Fibroblast of peridontal ligament (primary cell): ENCODE measurements around the gene PIH1D2.
A peak's percentile ranks its signal among the peaks of the same experiment; 100 is the strongest.
"Not testable (repeated sequence)": the region's sequence is repeated elsewhere in the genome, so short reads cannot be mapped to it uniquely, and the experiment has no call there.

ENCODE experiments used
- DNase-seq: peaks from one replicate; pipeline ENCODE4 v3.0.0-alpha.2; 2010; ENCODE audit errors: extremely low read depth

Gene PIH1D2

DNA sequence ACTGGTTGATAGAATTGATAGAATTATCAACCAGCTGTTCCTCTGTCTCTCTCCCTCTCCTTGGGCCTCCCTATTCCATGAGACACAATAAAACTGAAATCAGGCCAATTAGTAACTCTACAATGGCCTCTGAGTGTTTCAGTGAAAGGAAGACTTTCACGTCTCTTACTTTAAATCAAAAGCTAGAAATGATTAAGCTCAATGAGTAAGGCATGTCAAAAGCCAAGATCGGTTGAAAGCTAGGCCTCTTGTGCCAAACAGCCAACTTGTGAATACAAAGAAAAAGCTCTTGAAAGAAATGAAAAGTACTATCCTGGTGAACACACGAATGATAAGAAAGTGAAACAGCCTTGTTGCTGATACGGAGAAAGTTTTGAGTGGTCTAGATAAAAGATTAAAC, 16.6 kb downstream of the PIH1D2 start:
- DNase-seq, result no peak

DNA sequence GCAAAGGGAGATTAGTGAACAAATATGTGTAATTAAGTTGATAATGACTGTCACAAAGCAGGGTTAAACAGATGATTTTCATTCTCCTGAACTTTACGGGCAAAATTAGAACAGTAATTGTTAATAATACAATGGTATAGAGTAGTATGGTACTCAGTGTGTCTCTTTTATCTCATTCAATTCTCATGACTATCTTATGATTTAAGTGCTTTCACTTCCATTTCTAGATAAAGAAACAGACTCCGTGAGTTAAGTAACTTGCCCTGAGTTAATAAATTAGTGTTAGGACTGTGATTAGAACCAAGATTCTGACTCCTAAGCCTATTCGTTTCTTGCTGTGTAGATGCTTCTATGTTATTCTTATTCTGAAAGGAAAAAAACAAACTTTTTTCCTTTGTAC, 22.0 kb downstream of the PIH1D2 start:
- no peak for DNase-seq

DNA sequence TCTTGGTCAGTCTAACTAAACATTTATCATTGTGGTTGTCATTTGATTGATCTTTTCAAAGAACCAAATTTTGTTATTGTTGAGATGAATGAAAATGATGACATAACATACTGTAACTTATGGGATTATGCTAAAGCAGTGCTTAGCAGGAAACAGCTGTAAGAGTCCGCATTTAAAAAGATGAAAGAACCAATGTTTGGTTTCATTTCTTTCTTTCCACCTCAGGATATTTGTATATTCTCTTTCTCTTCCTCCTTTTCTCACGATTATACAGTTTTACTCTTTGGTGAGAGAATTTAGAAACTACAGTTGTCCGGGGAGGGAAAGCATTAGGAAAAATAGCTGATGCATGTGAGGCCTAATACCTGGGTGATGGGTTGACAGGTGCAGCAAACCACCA, 23.1 kb downstream of the PIH1D2 start:
- DNase-seq, result no peak

DNA sequence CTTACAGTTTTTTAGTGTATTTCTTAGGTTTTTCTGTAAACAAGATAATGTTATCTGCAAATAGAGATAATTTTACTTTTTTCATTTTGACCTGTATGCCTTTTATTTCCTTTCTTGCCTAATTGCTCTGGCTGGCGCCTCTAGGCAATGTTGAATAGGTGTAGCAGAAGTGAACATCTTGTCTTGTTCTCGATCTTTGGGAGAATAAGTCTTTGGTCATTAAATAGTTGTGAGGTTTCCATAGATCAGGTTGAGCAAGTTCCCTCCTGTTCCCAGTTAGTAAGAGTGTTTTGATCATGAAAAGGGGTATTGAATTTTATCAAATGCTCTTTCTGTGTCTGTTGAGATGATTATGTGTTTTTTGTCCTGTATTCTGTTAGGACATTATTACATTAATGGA, 24.0 kb downstream of the PIH1D2 start:
- DNase-seq, result no peak

DNA sequence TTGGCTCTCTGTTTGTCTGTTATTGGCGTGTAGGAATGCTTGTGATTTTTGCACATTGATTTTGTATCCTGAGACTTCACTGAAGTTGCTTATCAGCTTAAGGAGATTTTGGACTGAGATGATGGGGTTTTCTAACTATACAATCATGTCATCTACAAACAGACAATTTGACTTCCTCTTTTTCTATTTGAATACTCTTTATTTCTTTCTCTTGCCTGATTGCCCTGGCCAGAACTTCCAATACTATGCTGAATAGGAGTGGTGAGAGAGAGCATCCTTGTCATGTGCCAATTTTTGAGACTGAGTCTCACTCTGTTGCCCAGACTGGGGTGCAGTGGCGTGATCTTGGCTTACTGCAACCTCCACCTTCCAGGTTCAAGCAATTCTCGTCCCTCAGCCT, 25.6 kb downstream of the PIH1D2 start:
- DNase-seq, result not testable (repeated sequence)

DNA sequence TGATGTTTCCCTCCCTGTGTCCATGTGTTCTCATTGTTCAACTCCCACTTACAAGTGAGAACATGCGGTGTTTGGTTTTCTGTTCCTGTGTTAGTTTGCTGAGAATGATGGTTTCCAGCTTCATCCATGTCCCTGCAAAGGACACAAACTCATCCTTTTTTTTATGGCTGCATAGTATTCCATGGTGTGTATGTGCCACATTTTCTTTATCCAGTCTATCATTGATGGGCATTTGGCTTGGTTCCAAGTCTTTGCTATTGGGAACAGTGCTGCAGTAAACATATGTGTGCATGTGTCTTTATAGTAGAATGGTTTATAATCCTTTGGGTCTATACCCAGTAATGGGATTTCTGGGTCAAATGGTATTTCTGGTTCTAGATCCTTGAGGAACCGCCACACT, 27.2 kb downstream of the PIH1D2 start:
- not testable (repeated sequence) for DNase-seq

DNA sequence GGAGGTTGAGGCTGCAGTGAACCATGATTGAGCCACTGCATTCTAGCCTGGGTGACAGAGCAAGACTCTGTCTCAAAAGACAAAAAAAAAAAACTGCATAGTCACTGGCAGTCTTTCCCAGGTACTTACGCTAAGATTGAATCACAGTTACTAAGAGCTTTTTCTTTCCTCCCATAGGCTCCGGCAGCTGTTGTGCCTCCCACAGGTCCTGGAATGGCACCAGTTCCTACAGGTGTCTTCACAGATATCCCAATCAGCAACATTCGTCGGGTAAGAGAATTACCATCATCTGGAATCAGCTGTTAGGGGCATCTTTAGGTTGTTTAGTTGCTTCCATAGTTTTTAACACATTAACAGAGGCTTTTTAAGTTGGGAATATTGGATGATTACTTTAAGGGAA, 28.9 kb downstream of the PIH1D2 start:
- DNase-seq, result no peak

DNA sequence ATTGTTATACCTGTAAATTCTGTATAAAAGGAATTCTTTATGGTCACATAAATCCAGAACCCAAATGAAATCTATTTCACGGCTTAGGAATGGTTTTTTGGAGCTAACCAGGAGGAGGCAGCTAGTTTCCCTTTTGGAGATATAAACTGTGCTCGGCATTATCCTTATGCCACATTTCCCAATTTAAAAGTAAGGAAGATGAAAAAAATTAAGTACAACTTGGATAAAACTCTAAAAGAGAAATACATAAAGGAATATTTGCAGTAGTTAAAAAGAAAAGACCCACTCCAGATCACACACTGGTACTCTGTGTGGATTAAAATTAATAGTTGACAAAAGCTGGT, 30.9 kb downstream of the PIH1D2 start:
- no peak for DNase-seq

DNA sequence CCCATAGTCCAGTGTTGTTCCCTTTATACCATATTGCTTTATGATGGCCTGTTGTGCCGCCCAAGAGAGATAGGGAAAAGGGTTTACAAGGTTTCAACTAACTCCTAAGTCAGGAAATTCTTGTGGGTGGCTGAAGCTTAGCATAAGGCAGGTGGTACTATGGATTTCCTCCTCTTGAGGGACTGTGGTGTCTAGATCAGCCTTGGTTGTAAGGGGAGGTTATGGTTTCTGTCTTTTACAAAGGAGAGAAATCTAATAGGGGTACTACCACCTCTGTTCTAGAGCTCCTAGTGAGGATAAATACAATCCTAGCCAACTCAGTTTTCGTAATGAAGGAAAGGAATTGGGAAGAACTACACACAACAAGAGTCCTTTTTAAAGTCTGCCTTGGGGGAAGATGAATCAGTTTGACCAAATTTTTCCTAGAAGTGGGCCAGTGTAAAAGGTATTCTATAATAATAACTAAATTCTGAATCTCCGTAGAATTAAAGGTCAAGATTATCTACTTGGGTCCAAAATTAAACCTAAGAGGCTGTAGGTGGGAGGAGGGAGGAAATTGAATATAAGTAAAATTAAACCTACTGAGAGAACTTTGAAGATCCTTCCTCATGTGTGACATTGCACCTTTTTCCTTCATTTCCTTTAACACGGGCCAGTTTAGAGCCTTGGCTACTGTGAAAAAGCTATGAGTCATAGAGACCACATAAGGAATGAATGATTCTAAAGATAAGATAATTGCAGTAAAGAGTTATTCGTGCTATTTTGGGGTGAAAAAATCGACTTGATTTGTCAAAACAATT, 31.5 kb downstream of the PIH1D2 start:
- peak; percentile 7 for DNase-seq

DNA sequence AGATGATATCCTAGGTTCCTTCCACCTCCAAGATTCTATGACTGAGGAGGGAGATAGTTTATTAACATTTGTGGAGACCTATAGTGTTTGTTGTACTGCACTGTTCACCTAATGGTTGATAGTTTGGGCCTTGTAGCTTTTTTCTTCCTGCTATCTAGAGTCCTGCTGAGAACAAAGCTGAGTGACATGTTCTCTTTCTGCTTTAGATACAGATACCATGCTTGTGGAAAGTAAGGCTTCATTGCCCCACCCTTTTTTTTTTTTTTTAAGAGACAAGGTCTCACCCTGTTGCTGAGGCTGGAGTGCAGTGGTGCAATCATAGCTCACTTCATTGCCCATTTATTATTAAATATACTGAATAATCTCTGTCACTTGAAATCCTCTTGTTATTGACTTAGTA, 36.3 kb downstream of the PIH1D2 start:
- DNase-seq, result no peak

DNA sequence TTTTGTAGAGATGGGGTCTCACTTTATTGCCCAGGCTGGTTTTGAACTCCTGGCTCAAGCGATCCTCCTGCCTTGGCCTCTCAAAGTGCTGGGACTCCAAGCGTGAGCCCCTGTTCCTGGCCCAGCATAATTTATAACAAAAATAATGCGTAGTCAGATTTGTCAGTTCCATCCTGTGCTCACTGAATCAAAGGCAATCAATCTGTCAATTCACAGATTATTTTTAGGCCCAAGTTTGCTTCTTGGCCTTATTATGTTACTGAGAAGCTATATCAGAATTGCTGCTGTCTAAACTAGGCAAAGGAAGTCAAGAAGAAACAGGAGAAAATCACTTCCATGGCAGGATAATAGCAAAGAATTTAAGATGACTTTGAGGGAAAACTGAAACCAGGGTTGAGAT, 39.9 kb downstream of the PIH1D2 start:
- no peak for DNase-seq

DNA sequence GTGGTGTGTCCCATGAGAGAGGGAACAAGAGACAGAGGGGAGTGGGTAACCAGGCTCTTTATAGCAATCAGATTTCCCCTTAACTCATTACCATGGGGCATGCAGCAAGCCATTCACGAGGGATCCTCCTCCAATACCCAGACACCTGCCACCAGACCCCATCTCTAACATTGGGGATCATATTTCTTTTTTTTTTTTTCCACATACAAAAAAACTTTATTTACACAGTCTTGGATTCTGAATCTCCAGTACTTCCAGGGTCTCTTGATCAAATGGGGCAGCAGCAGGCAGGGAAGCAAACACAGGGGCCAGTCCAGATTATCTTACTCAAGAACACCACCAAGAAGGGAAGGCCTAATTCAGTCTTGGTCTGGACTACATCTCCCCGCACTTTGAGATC, 44.4 kb downstream of the PIH1D2 start:
- no peak for DNase-seq

DNA sequence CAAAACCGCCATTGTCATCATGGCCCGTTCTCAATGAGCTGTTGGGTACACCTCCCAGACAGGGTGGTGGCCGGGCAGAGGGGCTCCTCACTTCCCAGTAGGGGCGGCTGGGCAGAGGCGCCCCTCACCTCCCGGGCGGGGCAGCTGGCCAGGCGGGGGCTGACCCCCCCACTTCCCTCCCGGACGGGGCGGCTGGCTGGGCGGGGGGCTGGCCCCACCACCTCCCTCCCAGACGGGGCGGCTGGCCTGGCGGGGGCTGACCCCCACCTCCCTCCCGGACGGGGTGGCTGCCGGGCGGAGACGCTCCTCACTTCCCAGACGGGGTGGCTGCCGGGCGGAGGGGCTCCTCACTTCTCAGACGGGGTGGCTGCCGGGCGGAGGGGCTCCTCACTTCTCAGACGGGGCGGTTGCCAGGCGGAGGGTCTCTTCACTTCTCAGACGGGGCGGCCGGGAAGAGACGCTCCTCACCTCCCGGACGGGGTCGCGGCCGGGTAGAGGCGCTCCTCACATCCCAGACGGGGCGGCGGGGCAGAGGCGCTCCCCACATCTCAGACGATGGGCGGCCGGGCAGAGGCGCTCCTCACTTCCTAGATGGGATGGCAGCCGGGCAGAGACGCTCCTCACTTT, 46.9 kb downstream of the PIH1D2 start:
- DNase-seq, result not testable (repeated sequence)

DNA sequence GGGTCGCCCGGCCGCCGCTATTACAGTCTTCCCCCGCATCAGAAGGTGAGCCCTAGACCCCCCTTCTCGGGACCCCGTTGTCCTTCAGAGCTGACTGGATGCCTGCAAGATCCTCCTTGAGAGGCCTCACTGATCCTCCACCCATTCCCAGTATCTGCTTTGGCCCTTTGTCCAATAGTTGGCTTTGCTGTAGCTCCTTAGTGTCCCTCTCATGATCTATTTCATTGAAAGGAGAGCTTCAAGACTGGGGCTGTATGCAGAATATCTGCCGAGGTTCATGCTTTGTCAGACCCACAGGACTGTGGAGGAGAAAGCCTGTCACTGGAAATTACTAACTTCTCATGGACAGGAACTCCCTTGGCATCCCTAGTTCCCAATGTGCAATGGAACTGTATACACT, 48.1 kb downstream of the PIH1D2 start:
- DNase-seq, result peak; percentile 24

DNA sequence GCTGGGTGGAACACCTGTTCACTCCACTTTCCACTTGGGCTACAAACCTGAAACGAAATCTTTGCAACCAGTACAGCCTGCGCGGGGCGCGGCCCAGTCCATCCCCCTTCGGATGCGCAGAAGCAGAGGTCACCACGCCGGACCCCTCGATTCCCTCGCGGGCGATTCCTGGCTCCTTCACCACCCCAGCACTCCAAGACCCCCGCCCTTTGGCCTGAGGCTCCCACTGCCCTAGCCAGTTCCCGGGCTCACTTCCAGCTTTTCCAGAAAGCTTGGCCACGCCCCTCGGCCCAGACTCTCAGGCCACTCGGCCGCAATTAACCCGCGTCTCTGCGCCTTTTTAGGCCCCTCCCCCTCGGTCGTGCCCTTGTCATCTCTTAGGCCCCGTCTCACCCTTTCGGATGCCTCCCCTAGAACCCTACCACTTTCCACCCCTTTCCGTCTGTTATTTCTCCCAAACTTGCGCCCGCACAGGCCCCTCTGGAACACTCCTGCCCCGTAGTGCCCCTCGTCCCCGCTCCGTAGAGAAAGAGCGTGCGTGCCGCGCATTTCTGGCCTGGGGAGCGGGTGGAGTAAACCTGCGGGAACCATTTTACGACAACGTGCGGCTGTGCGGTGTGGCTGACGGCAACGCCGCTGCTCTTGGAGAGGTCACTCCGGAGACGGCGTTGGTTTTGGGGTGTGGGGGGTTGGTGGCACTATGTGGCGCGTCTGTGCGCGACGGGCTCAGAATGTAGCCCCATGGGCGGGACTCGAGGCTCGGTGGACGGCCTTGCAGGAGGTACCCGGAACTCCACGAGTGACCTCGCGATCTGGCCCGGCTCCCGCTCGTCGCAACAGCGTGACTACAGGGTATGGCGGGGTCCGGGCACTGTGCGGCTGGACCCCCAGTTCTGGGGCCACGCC, 48.8 kb downstream of the PIH1D2 start, which contains the start of gene DLAT:
Gene DLAT (plus strand): TSS at position 636 of the 906 bp plus-strand sequence. CDS start 65 bp downstream, at position 701.
- peak; percentile 76 for DNase-seq

DNA sequence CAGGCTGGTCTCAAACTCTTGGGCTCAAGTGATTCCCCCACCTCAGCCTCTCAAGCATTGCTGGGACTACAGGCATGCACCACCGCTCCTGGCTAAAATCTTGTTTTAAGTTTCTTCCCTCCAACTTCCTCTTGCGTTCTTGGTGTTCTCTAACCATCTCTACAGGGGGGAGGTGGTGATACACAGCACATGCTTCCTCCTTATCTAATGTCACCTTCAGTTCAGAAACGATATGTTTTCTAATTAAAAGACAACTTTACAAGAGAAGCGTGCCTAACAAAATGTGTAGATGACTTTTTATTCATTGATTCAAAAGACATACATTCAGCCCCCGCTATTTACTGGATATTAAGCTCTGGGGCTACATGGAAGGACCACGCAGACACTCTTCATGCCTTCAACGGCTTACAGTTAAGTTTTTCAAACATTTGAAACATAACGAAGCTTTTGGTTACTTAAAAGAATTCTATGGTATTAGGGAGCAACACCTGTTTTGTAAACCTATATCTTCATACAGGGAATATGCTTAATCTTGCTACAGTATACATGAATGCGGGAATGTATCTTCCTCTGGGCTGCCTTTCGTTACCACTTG, 49.5 kb downstream of the PIH1D2 start:
- no peak for DNase-seq

DNA sequence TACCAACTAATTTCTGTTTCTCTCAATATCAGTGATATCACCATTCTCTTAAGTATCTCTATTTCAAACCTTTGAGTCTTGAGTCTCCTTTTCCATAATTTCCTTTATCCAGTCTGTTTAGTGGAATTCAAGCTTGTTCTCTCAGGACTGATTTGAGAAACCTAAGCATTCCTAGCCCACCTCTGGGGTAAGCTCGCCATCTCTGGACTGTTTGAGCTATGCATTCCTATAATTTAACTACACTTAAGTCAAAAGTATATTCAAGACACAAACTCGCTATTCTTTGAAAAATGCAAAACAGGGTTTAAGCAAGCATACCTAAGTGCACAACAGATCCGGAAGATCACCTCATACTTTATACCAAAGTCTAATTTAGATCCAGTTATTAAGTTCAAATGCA, 50.7 kb downstream of the PIH1D2 start:
- no peak for DNase-seq

DNA sequence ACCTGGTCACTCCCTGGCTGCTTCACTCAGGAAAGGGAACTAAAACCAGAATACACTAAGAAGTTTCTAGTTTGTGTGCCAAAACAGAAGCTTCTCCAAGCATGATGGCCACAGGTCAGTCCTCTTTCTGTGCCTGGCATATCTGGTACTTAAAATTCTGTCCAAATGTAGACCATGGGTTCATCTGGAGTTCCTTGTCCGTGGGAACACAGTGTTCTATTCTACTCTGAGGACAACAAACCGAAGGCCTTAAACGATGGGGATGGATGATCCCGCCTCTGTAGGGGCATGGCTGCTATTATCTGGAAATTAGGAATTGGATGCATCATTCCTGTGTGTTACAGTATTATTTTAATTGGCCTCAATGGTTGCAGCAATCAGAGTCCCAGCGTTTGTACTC, 54.8 kb downstream of the PIH1D2 start:
- DNase-seq, result no peak
